HepG2 (cell line): ENCODE data around the gene CCDC88B. TPM values are rescaled to one million over a fixed set of nuclear protein-coding genes. Genes with fewer than 3 reads are reported as not detected.

Experiments
- AGO1 ChIP-seq: fragments of 200-400 bp; formaldehyde crosslinking; IDR thresholded peaks from 2 replicates; pipeline ENCODE4 v1.6.1; 2017; ENCODE audit warnings: mild to moderate bottlenecking, low read depth, low read length, moderate library complexity; ENCODE audit not compliant: poor library complexity, severe bottlenecking
- ARNT2 ChIP-seq: sonication (generic); formaldehyde crosslinking; IDR thresholded peaks from 2 replicates; pipeline ENCODE4 v1.8.0; 2022; ENCODE audit warnings: mild to moderate bottlenecking, low read depth, missing genetic modification reagents, moderate library complexity
- CTCF ChIP-seq: sonication (generic); formaldehyde crosslinking; IDR thresholded peaks from 2 replicates; pipeline ENCODE4 v1.5.0; 2020; ENCODE audit warnings: mild to moderate bottlenecking, missing genetic modification reagents, moderate library complexity
- HNF1A ChIP-seq, 2 experiments: sonication (generic) in 1 of 2; formaldehyde crosslinking in 1 of 2; IDR thresholded peaks; 2 replicates each; pipeline versions ENCODE4 v1.4.0 to v1.6.1; 2016 to 2020; ENCODE audit warnings: borderline replicate concordance in 1 of 2, low read depth in 1 of 2, mild to moderate bottlenecking in 1 of 2, missing genetic modification reagents in 1 of 2
- SAP130 ChIP-seq: IDR thresholded peaks from 2 replicates; pipeline ENCODE4 v1.6.1; 2016; ENCODE audit warnings: low read depth
- USF2 ChIP-seq, 2 experiments: sonication (generic) in 1 of 2; formaldehyde crosslinking in 1 of 2; IDR thresholded peaks; 2 replicates each; pipeline versions ENCODE4 v1.5.1 to v1.6.1; 2011 to 2020; ENCODE audit warnings: borderline replicate concordance in 1 of 2, low read depth in 1 of 2, low read length in 1 of 2, mild to moderate bottlenecking in 1 of 2, missing genetic modification reagents in 1 of 2, moderate library complexity in 1 of 2
- ZFX ChIP-seq: sonication (generic); formaldehyde crosslinking; IDR thresholded peaks from 2 replicates; pipeline ENCODE4 v1.4.0; 2020; ENCODE audit warnings: mild to moderate bottlenecking, low read depth, missing genetic modification reagents, moderate library complexity
- ZNF225 ChIP-seq: sonication (generic); formaldehyde crosslinking; IDR thresholded peaks from 2 replicates; pipeline ENCODE4 v1.4.0; 2020; ENCODE audit warnings: mild to moderate bottlenecking, missing genetic modification reagents
- ZNF260 ChIP-seq: sonication (generic); formaldehyde crosslinking; IDR thresholded peaks from 2 replicates; pipeline ENCODE4 v1.4.0; 2020; ENCODE audit warnings: missing genetic modification reagents, low read depth, mild to moderate bottlenecking, borderline replicate concordance
- ZNF644 ChIP-seq: IDR thresholded peaks from 2 replicates; pipeline ENCODE4 v1.6.1; 2016; ENCODE audit warnings: low read depth
- polyA plus RNA-seq, 8 experiments: library from polyadenylated mRNA; depleted of rRNA in 3 of 8; stranded (reverse) in 7 of 8; unstranded in 1 of 8; fragments of >200 nt; fragmentation: Illumina TruSeq in 4 of 8; extraction: Trizol in 4 of 8; gene quantifications; 2 replicates each; pipeline versions ENCODE4 v1.2.1 to v1.2.3, GENCODE V29; 2011 to 2016; ENCODE audit warnings: low read depth in 4 of 8, missing spikeins in 1 of 8, mixed read lengths in 1 of 8; ENCODE audit not compliant: insufficient read depth in 1 of 8
- total RNA-seq, 5 experiments: library from RNA; depleted of rRNA; stranded (reverse); fragments of >200 nt; fragmentation: Illumina TruSeq; extraction: Trizol; gene quantifications; 2 replicates each; pipeline ENCODE4 v1.2.3, GENCODE V29; 2016; ENCODE audit warnings: low read depth in 1 of 5

CCDC88B gene
- total and polyA plus RNA-seq, 2 of the 13 experiments (the other 11 are each of a cell fraction or from before 2014, with no cell fraction given): 3.6 to 4.8 TPM

GRCh38 chr11:64356498-64357411, 16.8 kb downstream of the CCDC88B start (continued):
- TF ChIP-seq HNF1A (IDR thresholded peaks at IDR 0.05; ENCODE audit: low read depth): no peak
- TF ChIP-seq HNF1A (CRISPR knock-in tag; IDR thresholded peaks at IDR 0.05; ENCODE audit: borderline replicate concordance): no peak
- TF ChIP-seq CTCF (CRISPR knock-in tag): peak; percentile 71
- TF ChIP-seq SAP130: no peak
- TF ChIP-seq ZNF260 (CRISPR knock-in tag): no peak
- no peak for TF ChIP-seq ZNF644
- TF ChIP-seq AGO1: no peak
- TF ChIP-seq ZFX (CRISPR knock-in tag): 0 out of 2 replicates have a peak, but pooled peaks have one; percentile 23
- TF ChIP-seq ARNT2 (CRISPR knock-in tag): no peak
- no peak for TF ChIP-seq ZNF225 (CRISPR knock-in tag)
- no peak for TF ChIP-seq USF2 (IDR thresholded peaks at IDR 0.05; ENCODE audit: low read depth, low read length)
- TF ChIP-seq USF2 (CRISPR knock-in tag; IDR thresholded peaks at IDR 0.05; ENCODE audit: borderline replicate concordance): no peak
